NCI-H524 (cell line): ENCODE data around the gene CST2.
"Not testable (repeated sequence)": the region's sequence is repeated elsewhere in the genome, so short reads cannot be mapped to it uniquely, and the experiment has no call there.

Experiments
- DNase-seq, 2 experiments: peaks; one replicate each; lab custom pipeline; 2025; lab: John Stamatoyannopoulos, UW

The CST2 gene

DNA sequence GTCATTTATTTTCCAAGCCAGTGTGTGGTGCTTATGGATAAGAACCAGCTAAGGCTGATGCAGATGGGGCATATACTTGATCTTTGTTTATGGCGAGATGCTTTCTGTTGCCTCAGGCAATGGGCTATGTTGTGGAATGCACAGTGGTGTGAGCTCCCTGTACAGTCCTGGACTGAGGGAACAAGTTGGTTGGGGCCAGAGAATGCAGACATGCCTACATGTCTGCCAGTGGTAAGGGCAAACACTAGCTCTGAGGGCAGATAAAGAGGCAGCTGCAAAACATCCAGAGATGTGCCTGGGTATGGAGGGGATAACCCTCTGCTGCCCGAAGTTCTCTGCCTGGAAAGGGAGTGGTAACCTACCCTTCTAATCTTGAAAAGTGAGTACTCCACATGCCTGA lies 16.2 kb downstream of the CST2 start:
- DNase-seq = not testable (repeated sequence)

GRCh38 chr20:23800865-23801264 lies 25.7 kb downstream of the CST2 start:
- DNase-seq = no peak

DNA sequence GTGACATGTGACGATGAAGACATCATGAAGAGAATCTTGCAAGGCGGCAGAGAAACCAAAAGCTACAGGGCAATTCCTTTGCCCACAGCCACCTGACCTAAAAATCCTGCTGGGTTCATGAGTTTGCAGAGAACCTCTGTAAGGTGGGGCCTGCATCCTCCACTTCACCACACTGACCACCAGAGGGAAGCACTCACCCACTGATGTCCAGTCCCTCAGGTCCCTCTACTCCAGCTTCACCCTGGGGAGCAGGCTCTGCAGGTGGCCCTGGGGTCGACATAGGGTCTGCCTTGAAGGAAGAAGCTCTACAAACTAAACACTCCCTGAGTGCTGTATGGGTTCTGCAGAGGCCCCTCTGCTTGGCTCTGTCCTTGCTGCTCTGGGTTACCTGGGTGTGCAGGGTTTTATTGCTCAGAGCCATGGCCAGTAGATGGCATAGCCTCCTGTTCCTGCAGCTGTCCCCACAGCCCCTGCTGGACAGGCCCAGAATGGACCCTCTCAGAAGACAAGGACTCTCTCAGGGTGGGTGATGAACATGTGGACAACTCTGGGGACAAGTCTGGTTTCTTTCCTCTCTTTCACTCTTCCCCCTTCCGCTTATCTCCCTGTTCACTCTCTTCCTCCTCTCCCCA lies 27.2 kb downstream of the CST2 start:
- DNase-seq = peak; percentile 18 to 64

GRCh38 chr20:23795526-23795925 lies 31.0 kb downstream of the CST2 start:
- no peak for DNase-seq

DNA sequence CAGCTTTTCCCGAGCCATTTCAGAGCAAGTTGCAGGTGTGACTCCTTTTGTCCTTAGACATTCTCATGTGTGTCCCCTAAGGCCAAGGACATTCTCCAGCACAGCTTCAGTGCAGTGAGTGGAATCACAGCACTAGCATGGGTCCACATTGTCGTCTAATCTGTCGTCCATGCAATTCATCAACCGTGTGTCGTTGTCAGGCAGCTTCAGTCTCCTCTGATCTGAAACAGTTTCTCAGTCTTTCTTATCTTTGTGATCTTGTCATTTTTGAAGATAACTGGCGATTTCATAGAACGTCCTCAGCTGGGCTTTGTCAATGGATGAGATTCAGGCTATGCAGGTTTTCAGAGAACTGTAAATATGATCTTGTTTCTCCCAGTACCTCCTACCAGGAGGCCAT lies 31.7 kb downstream of the CST2 start:
- no peak for DNase-seq

DNA sequence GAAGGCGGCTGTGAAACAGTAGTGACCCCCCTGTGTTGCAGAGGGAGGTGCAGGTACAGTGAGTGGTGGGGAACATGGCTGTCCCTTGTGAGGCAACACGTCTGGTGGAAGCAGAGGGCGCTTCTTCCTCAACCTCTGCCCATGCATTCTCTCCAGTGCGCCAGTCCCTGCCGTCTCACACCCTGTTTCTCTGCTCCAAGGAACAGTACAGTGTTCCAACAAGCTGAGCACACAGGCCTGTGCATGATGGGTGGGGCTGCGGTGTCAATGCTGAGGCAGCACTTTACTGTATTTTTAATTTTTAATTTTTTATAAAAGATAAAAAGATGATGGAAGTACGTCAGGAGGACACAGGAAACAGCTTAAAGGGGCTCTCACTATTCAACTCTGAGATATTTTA lies 32.5 kb downstream of the CST2 start:
- DNase-seq = no peak

DNA sequence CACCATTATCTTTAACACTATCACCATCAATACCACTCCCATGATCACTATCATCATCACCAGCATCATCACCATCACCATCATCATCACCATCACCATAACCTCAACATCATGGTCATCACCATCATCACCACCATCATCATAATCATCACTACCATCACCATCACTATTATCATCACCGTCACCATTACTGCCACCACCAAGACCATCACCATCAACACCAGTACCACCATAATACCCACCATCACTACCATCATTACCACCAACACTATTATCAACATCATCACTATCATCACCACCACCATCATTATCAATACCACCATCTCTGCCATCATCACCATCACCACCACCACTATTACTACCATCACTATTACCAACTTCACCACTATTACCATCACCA lies 43.1 kb downstream of the CST2 start:
- DNase-seq = no peak

- peak; percentile 19 to 77 for DNase-seq
These were observed 44.1 kb downstream of the CST2 start for GRCh38 chr20:23782366-23782983.

DNA sequence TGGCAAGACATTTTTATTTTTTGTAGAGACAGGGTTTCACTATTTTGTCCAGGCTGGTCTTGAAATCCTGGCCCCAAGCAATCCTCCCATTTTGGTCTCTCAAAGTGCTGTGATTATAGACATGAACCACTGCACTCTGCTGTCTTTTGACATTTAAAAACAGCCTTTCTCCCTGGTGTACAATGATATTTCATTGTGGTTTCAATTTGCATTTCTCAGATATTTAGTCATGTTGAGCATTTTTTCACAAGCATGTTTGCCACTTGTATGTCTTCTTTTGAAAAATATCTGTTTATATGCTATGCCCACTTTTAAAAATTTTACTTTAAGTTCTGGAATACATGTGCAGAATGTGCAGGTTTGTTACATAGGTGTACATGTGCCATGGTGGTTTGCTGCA lies 47.9 kb downstream of the CST2 start:
- DNase-seq = not testable (repeated sequence)

DNA sequence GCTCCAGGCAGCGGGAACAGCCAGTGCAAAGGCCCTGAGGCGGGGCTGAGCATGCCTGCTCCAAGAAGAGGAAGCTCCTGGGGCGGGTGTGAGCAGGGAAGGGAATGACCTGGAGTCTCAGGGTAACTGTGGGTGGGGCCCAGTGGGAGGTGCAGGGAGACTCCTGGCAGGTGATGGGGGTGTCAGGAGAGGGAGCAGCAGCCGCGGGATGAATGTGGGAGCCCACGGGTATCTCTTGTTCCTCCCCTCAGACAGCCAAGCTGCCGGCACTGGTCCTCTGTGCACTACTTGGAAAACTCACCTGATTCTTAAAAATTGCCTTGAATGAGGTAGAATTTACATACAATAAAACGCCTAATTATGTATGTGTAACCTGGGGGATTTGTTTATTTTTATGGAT lies 49.1 kb downstream of the CST2 start:
- DNase-seq = not testable (repeated sequence)

GRCh38 chr20:23776067-23776771 lies 50.3 kb downstream of the CST2 start:
- peak in 1 of 2 experiments; percentile 54 for DNase-seq

DNA sequence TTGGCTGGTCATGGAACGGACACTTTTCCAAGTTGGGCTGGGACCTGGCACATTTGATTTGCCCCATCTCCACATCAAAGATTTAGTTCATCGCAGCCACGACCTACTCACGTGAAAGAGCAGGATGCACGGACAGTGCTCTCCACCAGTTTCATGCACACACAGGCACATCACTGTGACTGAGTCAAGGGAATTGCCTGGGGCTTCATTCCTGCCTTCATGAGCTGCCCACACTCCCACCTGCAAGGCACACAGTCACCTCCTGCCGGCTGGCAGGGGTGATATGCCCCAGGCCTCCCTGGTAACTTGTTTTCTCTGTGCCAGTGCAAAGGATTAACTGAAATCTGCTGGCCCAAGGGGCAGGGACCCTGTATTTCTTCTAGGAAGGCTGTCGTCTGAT lies 52.4 kb downstream of the CST2 start:
- no peak for DNase-seq
